Fibroblast of villous mesenchyme (primary cell): ENCODE data around the gene TUSC1. TPM values are rescaled to one million over a fixed set of nuclear protein-coding genes. Genes with fewer than 3 reads are reported as not detected.
A peak's percentile ranks its signal among the peaks of the same experiment; 100 is the strongest.
"Not testable (repeated sequence)": the region's sequence is repeated elsewhere in the genome, so short reads cannot be mapped to it uniquely, and the experiment has no call there.

ENCODE experiments used
- DNase-seq: peaks from one replicate; pipeline ENCODE4 v3.0.0-alpha.2; 2010; ENCODE audit warnings: low read depth
- H3K4me3 ChIP-seq: 2 replicates; pipeline ENCODE4 v1.5.1; 2011; ENCODE audit warnings: low read depth, mild to moderate bottlenecking, low read length
- total RNA-seq: library from RNA; depleted of rRNA; stranded (reverse); fragments of >200 nt; gene quantifications from 2 replicates; pipeline ENCODE4 v1.2.3, GENCODE V29; 2012
- TF ChIP-seq, protein P1 (sequence below): IDR thresholded peaks from 2 replicates; pipeline ENCODE4 v1.5.1; 2012; ENCODE audit warnings: low read depth, mild to moderate bottlenecking, low read length; ENCODE audit not compliant: insufficient read depth

TUSC1 gene
- total RNA-seq, 1 donor: 6.9 TPM

DNA sequence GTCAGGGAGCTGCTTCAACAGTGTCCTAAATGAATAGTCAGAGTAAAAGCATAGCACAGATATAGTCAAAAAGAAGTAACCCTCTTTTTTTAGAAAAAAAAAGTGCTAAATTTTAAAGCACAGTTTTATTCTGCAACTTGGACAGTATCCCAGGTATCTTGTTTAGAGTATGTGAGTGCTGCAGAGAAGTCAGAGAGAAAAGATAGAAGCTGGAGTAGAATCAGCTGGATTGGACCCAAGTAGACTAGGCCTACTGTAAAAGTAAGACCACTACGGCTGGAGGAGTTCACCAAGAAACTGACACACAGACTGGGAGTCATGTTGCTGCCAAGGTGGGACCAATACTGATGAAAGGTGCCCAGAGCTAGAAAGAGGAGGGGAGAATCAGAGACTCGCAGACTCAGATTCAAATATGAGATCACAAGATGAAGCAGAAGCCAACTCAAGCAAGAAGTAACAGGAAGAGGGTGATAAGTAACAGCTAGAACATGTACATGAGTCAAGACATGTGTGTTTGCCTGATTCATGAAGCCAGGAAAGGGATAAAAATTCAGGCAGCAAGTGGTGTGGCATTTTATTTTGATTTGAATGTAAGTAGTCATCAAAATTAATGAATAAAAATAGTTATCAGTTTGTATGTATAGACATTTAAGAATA is 25.6 kb upstream of the TUSC1 start:
- DNase-seq: no peak
- H3K4me3 ChIP-seq: no peak overlapping the region
- TF ChIP-seq, protein P1, sequence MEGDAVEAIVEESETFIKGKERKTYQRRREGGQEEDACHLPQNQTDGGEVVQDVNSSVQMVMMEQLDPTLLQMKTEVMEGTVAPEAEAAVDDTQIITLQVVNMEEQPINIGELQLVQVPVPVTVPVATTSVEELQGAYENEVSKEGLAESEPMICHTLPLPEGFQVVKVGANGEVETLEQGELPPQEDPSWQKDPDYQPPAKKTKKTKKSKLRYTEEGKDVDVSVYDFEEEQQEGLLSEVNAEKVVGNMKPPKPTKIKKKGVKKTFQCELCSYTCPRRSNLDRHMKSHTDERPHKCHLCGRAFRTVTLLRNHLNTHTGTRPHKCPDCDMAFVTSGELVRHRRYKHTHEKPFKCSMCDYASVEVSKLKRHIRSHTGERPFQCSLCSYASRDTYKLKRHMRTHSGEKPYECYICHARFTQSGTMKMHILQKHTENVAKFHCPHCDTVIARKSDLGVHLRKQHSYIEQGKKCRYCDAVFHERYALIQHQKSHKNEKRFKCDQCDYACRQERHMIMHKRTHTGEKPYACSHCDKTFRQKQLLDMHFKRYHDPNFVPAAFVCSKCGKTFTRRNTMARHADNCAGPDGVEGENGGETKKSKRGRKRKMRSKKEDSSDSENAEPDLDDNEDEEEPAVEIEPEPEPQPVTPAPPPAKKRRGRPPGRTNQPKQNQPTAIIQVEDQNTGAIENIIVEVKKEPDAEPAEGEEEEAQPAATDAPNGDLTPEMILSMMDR: no peak

DNA sequence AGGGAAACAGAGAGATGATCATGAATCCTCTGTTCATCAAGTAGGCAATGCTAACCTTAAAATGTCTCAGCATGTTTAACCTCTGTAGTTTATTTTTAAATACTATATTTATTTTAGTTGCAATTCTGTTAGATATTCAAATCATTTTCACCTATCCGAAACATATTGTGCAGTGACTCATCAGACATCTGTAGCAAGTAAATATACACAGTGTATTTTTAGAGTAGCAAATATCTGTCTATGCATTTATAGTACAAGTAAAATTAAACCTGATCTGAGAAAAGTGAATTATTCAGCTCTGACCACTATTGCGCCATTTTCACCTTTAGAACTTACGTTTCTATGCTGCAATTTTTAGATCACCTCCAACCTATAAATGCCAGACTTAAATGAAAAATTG is 24.3 kb upstream of the TUSC1 start:
- H3K4me3 ChIP-seq: no peak overlapping the region
- DNase-seq: no peak
- TF ChIP-seq, protein P1: no peak

DNA sequence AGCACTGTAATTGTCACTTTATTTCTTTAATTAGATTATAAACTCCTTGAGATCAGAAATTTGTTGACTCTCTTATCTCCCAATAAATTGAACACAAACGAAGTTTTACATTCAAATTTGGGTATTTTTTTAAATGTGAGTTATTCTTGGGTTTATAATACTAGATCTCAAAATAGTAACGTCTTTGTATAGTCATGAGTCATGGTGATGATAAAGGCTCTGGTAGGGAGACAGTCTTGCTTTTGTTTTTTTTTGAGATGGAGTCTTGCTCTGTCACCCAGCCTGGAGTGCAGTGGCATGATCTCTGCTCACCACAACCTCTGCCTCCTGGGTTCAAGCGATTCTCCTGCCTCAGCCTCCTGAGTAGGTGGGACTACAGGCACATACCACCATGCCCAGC is 22.7 kb upstream of the TUSC1 start:
- H3K4me3 ChIP-seq, DNase-seq: not testable (repeated sequence)

DNA sequence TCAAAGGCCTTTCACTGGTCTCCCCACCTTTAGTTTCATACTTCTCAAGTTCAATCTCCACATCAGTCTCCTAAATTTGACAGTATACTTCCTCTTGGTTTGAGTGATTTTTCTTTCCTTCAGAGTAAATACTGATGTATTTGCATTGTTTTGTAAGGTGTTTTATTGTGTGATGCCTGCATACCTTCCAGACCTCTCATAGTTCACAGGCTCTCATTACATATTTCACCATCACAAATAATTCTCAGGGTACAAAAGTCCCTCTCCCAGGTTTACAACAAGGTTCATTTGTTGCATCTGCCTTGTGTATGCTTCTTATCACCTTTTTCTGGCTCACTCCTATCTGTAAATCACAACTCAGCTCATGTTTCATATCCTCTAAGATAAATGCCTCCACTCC is 22.2 kb upstream of the TUSC1 start:
- H3K4me3 ChIP-seq: no peak overlapping the region
- TF ChIP-seq, protein P1: no peak
- DNase-seq: no peak

DNA sequence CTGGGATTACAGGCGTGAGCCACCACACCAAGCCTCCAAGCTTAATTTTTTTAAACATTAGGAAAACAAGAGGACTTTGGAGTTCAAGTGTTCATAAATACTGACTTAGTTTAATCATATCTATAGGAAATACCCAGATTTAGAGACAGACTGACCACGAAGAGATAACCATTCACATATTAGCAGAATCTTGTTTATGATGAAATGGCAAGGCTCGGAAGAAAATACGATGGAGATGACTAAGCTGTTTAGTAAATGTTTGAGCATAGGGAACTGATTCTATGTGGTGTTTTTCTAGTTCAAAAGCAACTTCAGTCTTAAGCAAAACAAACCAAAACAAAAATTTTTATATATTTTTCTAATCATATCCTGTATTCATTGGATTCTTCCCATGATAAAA is 13.5 kb upstream of the TUSC1 start:
- DNase-seq: no peak
- TF ChIP-seq, protein P1: no peak
- H3K4me3 ChIP-seq: no peak overlapping the region

DNA sequence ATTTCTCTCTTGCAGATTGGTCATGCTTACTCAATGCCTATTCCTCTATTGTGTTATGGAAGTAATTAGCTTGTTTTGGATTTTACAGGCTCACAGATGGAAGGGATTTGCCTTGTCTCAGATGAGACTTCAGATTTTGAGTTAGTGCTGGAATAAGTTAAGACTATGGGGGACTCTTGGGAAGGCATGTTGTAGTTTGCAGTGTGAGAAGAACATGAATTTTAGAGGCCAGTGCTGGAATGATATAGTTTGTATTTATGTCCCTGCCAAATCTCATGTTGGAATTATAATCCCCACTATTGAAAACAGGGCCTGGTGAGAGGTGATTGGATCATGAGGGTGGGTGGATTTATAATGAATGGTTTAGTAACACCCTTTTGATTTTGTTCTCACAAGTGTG is 6.1 kb upstream of the TUSC1 start:
- H3K4me3 ChIP-seq: no peak overlapping the region
- no peak for DNase-seq
- TF ChIP-seq, protein P1: no peak

DNA sequence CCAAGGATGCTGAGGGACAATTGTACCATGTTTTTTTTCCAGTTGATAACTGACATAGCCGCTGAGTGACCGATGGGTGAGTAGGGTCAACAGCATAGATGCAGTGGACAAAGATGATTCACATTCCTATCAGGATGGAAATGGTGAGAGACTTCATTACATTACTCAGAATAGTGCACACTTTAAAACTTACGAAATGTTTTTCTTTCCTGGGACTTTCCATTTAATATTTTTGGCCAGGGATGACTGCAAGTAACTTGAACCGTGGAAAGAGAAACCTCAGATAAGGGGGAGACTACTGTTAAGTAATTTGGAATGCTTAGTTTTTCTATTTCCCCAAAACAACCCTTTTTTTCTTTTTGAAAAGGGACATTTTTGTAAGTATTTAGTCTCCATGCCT is 3.0 kb upstream of the TUSC1 start:
- DNase-seq: peak; percentile 11
- TF ChIP-seq, protein P1: no peak
- no peak overlapping the region for H3K4me3 ChIP-seq
